Measurements from ENCODE around the gene DNAJC27. TPM values are rescaled to one million over a fixed set of nuclear protein-coding genes. Genes with fewer than 3 reads are reported as not detected.

The DNAJC27 gene
- polyA plus RNA-seq, 1 of the 3 experiments (the other 2 are of a cell fraction), result 2.4 TPM

GRCh38 chr2:24981411-24982136 lies 9.8 kb upstream of the DNAJC27 start:
- no peak overlapping the region for H2AFZ ChIP-seq (ENCODE audit: low read depth)
- no peak overlapping the region for H3K4me3 ChIP-seq (ENCODE audit: low read depth in 2 of 2, low read length in 1 of 2)
- no peak overlapping the region for H3K27ac ChIP-seq (ENCODE audit: low read depth in 2 of 2, low read length in 1 of 2)
- peaks cover 0 to 22% of the 10 kb centered on the region in 2 experiments; a peak in 2 of 4 replicates for H3K4me1 ChIP-seq (ENCODE audit: control insufficient read depth in 1 of 2, insufficient read depth in 2 of 2, low read depth in 1 of 2, low read length in 1 of 2)
- no peak for TF ChIP-seq EP300 (IDR thresholded peaks at IDR 0.05; ENCODE audit: borderline replicate concordance in 1 of 2, low read depth in 1 of 2, low read length in 1 of 2)
- TF ChIP-seq, protein P1, sequence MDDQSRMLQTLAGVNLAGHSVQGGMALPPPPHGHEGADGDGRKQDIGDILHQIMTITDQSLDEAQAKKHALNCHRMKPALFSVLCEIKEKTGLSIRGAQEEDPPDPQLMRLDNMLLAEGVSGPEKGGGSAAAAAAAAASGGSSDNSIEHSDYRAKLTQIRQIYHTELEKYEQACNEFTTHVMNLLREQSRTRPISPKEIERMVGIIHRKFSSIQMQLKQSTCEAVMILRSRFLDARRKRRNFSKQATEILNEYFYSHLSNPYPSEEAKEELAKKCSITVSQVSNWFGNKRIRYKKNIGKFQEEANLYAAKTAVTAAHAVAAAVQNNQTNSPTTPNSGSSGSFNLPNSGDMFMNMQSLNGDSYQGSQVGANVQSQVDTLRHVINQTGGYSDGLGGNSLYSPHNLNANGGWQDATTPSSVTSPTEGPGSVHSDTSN (IDR thresholded peaks at IDR 0.05), result no peak
- TF ChIP-seq GABPA (IDR thresholded peaks at IDR 0.05; ENCODE audit: low read depth), result no peak
- TF ChIP-seq TEAD4 (IDR thresholded peaks at IDR 0.05; ENCODE audit: borderline replicate concordance, insufficient read depth), result no peak
- no peak for TF ChIP-seq FOXM1 (IDR thresholded peaks at IDR 0.05; ENCODE audit: low read depth)
- no peak for TF ChIP-seq NRF1 (IDR thresholded peaks at IDR 0.05; ENCODE audit: low read depth, low read length)
- TF ChIP-seq FOXJ3 (CRISPR knock-in tag; IDR thresholded peaks at IDR 0.05), result no peak
- no peak for TF ChIP-seq RXRA (IDR thresholded peaks at IDR 0.05; ENCODE audit: borderline replicate concordance, low read depth)
- 65% methylated on average over 3 of the region's 3 CpGs for WGBS (ENCODE audit: low lambda C conversion rate)
- no peaks in the 10 kb centered on the region for H3K27me3 ChIP-seq (ENCODE audit: insufficient read depth)
- no peaks in the 10 kb centered on the region for H3F3A ChIP-seq (replicated peaks; ENCODE audit: insufficient read depth)
- no peaks in the 10 kb centered on the region for H3K9me2 ChIP-seq
- no peaks in the 10 kb centered on the region for H3K79me2 ChIP-seq (ENCODE audit: insufficient read depth)
- no peaks in the 10 kb centered on the region for H3K36me3 ChIP-seq (replicated peaks in 1 of 2; ENCODE audit: control insufficient read depth in 1 of 2, insufficient read depth in 2 of 2, low read length in 1 of 2)
- H3K9me3 ChIP-seq, result no peaks in the 10 kb centered on the region
- H3K9ac ChIP-seq, result no peak overlapping the region
- no peak for DNase-seq
- POLR2A ChIA-PET, result no interaction called here
- CTCF ChIA-PET, result interaction anchor here (0.7 to 5.9 kb wide), 6 partner anchors 16 to 395 kb away, joined by 3 to 56 read pairs (median 4); no protein-coding TSS in a partner anchor
- H4K20me1 ChIP-seq (ENCODE audit: insufficient read depth), result no peaks in the 10 kb centered on the region
- H3K4me2 ChIP-seq, result no peak overlapping the region

DNA sequence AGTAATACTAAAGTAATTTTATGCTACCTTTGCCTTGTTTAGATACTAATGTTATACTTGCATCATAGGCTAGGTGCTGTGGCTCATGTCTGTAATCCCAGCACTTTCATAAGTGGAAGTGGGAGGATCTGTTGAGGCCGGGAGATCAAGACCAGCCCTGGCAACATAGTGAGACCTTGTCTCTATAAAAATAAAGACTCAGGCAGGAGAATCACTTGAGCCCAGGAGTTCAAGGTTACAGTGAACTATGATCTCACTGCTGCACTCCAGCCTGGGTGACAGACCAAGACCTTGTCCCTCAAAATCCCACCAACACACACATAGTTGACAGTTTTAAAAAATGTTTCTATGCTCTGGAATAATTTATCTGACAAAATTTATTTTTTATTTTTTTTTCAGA lies 6.9 kb upstream of the DNAJC27 start:
- H3F3A ChIP-seq (replicated peaks; ENCODE audit: insufficient read depth), result peaks cover 3% of the 10 kb centered on the region
- peaks cover 7% of the 10 kb centered on the region for H3K79me2 ChIP-seq (ENCODE audit: insufficient read depth)
- WGBS (ENCODE audit: low lambda C conversion rate), result 95% methylated on average over 1 of the region's 1 CpG

More for the DNA sequence above, 6.9 kb upstream of the DNAJC27 start:
- TF ChIP-seq MEF2A (IDR thresholded peaks at IDR 0.05; ENCODE audit: borderline replicate concordance, low read depth) (no peak), USF1 (IDR thresholded peaks at IDR 0.05; ENCODE audit: borderline replicate concordance, low read depth) (no peak), YY1 (IDR thresholded peaks at IDR 0.05; ENCODE audit: low read depth) (no peak), CHD2 (IDR thresholded peaks at IDR 0.05; ENCODE audit: low read length, partially characterized antibody) (no peak), POLR2AphosphoS5 (IDR thresholded peaks at IDR 0.05; ENCODE audit: low read depth, low read length) (no peak), EP300 (IDR thresholded peaks at IDR 0.05; ENCODE audit: borderline replicate concordance in 1 of 2, low read depth in 1 of 2, low read length in 1 of 2) (no peak), RXRA (IDR thresholded peaks at IDR 0.05; ENCODE audit: borderline replicate concordance, low read depth) (no peak), NRF1 (IDR thresholded peaks at IDR 0.05; ENCODE audit: low read depth, low read length) (no peak), USF2 (IDR thresholded peaks at IDR 0.05; ENCODE audit: borderline replicate concordance, low read depth, low read length) (no peak), RAD21 (IDR thresholded peaks at IDR 0.05; ENCODE audit: low read length) (no peak), RFX5 (IDR thresholded peaks at IDR 0.05; ENCODE audit: low read length) (no peak), NFIC (IDR thresholded peaks at IDR 0.05; ENCODE audit: borderline replicate concordance) (no peak)
- TF ChIP-seq, protein P2, sequence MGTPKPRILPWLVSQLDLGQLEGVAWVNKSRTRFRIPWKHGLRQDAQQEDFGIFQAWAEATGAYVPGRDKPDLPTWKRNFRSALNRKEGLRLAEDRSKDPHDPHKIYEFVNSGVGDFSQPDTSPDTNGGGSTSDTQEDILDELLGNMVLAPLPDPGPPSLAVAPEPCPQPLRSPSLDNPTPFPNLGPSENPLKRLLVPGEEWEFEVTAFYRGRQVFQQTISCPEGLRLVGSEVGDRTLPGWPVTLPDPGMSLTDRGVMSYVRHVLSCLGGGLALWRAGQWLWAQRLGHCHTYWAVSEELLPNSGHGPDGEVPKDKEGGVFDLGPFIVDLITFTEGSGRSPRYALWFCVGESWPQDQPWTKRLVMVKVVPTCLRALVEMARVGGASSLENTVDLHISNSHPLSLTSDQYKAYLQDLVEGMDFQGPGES (IDR thresholded peaks at IDR 0.05; ENCODE audit: low read depth, low read length), result no peak
- Histone ChIP-seq H3K4me3 (ENCODE audit: low read depth in 2 of 2, low read length in 1 of 2) (no peak overlapping the region), H3K36me3 (replicated peaks in 1 of 2; ENCODE audit: control insufficient read depth in 1 of 2, insufficient read depth in 2 of 2, low read length in 1 of 2) (no peaks in the 10 kb centered on the region), H3K27ac (ENCODE audit: low read depth in 2 of 2, low read length in 1 of 2) (no peak overlapping the region), H3K4me1 (ENCODE audit: control insufficient read depth in 1 of 2, insufficient read depth in 2 of 2, low read depth in 1 of 2, low read length in 1 of 2) (peaks cover 0 to 5% of the 10 kb centered on the region in 2 experiments; a peak in 1 of 4 replicates), H2AFZ (ENCODE audit: low read depth) (no peak overlapping the region), H3K9me3 (no peaks in the 10 kb centered on the region), H3K4me2 (no peak overlapping the region), H3K9ac (no peak overlapping the region), H3K9me2 (no peaks in the 10 kb centered on the region), H3K27me3 (ENCODE audit: insufficient read depth) (no peaks in the 10 kb centered on the region), H4K20me1 (ENCODE audit: insufficient read depth) (no peaks in the 10 kb centered on the region)
- no peak for DNase-seq
- ChIA-PET POLR2A (no interaction called here), CTCF (interaction anchor here (0.6 to 8.0 kb wide), 6 partner anchors 63 to 888 kb away, joined by 3 to 519 read pairs (median 3); partner anchors contain the start of gene EFR3B)
